ENCODE data around the gene AMZ1. TPM values are rescaled to one million over a fixed set of nuclear protein-coding genes. Genes with fewer than 3 reads are reported as not detected.
"Not testable (repeated sequence)": the region's sequence is repeated elsewhere in the genome, so short reads cannot be mapped to it uniquely, and the experiment has no call there.

AMZ1 gene
- total RNA-seq, 4 donors from 2014 or later: 0.19 to 1.1 TPM; not detected in 2

DNA sequence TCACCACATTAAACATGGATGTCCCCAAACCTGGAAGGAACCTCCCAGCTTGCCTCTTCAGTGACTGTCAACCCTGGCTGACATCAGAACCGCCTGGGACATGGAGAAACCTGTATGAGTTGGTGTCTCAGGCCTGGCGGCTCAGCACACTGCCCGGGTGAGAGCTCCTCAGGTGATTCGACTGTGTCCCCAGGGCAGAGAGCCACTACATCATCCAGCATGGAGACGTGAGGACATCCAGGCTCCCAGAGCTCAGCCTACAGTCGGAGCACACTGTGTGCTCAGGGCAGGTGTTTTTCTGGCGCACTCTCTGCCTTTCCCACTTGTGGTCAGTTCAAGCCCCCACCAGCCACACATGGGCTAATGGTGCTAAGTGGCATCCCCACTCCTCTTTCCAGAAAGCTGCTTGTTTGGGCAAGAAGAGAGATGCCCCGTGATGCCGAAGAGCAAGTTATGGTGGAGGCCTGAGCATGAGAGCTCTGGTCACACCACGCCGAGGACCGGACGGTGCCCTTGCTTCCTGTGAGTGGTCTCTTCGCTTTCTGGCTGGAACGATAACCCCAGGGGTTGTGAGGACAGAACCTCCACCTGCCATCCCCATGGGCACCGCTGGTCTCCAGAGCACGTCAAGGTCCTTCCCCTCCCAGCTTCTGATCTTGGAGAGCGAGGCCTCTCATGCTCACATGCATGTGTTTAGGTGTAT is 38.5 kb downstream of the AMZ1 start:
- ATAC-seq (ENCODE audit: low FRiP score) (no peak), DNase-seq (ENCODE audit: low spot score) (no peak)
- TF ChIP-seq CTCF (IDR thresholded peaks at IDR 0.05): no peak

DNA sequence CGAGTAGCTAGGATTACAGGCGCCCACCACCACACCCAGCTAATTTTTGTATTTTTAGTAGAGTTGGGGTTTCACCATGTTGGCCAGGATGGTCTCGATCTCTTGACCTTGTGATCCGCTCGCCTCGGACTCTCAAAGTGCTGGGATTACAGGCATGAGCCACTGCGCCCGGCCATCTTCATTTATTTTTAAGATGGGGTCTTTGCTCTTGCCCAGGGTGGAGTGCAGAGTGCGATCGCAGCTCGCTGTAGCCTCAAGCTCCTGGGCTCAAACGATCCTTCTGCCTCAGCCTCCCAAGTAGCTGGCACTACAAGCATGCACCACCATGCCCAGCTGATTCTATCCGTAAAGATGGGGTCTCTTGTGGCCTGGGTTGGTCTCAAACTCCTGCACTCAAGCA is 39.2 kb downstream of the AMZ1 start:
- ATAC-seq (ENCODE audit: low FRiP score); DNase-seq (ENCODE audit: low spot score): not testable (repeated sequence)

- DNase-seq (ENCODE audit: low spot score) (no peak), ATAC-seq (ENCODE audit: low FRiP score) (peak; percentile 6)
These were observed 40.5 kb downstream of the AMZ1 start for GRCh38 chr7:2728316-2729030.

DNA sequence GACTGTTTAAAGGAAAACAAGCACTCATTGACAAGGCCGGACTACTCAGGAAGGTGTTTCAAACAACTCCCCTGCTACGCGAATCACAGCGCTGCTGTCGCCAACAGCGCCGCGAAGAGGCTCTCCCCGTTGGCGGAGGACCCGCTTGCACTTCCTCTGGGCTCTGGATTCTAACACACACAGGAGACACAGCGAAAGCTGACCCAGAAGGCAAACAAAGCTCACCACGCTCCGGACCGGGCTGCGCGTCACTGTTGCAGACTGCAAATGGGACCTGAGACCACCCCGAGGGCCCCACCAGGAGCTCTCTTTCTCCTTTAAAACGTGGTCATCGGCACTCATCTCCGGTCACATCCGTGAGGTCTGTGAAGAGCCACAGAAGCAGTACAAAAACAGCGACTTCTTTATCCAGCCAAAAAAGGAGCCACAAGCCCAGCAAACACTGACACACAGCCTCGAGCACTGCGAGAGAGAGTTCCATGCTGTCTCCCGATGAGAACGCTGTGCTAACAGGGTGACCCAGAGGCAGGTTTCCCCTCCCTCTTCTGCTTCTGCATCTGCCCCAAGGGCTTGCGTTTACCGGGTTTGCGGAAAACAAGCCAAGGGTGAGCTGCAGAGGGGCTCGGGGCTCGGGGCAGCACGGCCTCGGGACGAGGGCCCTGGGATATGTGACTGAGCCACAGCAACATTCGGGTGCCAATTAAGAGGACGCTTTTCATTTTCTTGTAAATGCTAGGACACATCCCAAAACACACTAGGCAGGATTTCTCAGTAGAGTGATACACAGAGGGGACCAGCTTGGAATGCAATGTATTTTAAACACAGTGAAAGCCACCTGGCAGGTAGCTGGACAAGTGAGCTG is 41.3 kb downstream of the AMZ1 start:
- TF ChIP-seq CTCF (IDR thresholded peaks at IDR 0.05): no peak
- no peak for DNase-seq (ENCODE audit: low spot score)
- peak; percentile 30 for ATAC-seq (ENCODE audit: low FRiP score)

More at GRCh38 chr7:2728316-2729030, 40.5 kb downstream of the AMZ1 start:
- TF ChIP-seq CTCF (IDR thresholded peaks at IDR 0.05): no peak

DNA sequence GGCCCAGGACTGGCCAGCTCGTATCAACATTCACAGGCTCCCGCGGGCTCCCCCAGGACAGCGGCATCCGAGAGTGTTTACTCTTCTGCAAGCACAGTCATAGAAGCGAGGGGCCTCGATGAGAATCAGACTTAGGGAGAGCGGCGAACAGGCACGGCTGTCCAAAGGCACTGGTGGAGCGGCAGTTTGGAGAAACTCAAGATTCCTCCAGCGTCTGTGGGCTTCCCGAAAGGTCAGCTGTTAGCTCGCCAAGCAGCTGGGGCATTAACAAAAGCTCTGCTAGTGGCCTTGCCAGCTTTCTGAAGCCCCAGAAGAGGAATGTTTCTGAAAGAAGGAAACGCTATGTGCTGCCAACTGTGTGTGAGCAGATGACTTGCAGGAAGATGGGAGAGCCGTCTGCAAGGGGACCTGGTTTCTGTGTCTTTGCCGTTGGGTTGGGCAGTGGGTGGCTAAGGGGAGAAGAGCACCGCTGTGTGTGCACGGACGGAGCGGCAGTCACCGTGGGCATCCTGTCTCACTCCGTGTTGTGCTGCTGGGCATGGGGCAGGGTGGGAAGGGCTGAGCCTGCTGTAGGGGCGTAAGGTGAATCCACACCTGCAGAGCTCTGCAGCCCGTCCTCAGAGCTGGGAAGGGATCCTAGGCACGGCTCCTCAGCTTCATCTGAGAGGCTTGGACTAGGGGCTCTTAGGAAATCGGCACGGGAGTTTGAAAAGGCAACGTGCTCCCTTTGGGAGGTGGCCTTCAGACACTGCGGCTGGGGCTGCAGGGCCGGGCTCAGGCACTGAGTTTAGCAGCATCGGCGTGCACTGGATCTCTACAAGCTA is 42.1 kb downstream of the AMZ1 start:
- ATAC-seq (ENCODE audit: low FRiP score): no peak
- DNase-seq (ENCODE audit: low spot score): no peak

More for the DNA sequence above, 42.1 kb downstream of the AMZ1 start:
- no peak for TF ChIP-seq CTCF (IDR thresholded peaks at IDR 0.05)

All from omental fat pad (tissue), 4 donors.